NCI-H2107 treated with DMSO at 0.1 percent for 48 hours (cell line): ENCODE results near the gene SERPING1.

Experiments
- DNase-seq: peaks from one replicate; lab custom pipeline; 2025; ENCODE audit not compliant: unreplicated experiment; lab: John Stamatoyannopoulos, UW

SERPING1 gene

GRCh38 chr11:57597461-57597915 is at the start of gene SERPING1:
Gene SERPING1, plus strand, starts transcription at chr11:57597685. Its CDS starts 586 bp downstream, at chr11:57598271.
- DNase-seq, result no peak

- DNase-seq, result no peak
Measured at GRCh38 chr11:57547854-57548377, 49.6 kb upstream of the SERPING1 start.

GRCh38 chr11:57549983-57550382 is 47.5 kb upstream of the SERPING1 start:
- no peak for DNase-seq

- DNase-seq, result no peak
Measured at GRCh38 chr11:57551941-57552340, 45.5 kb upstream of the SERPING1 start.

GRCh38 chr11:57552479-57552878 is 45.0 kb upstream of the SERPING1 start:
- DNase-seq, result no peak

- no peak for DNase-seq
Measured at GRCh38 chr11:57555393-57555792, 42.1 kb upstream of the SERPING1 start.

GRCh38 chr11:57556041-57556440 is 41.4 kb upstream of the SERPING1 start:
- DNase-seq, result no peak

- no peak for DNase-seq
Measured at GRCh38 chr11:57560146-57560545, 37.3 kb upstream of the SERPING1 start.

- DNase-seq, result no peak
Measured at GRCh38 chr11:57562596-57562995, 34.9 kb upstream of the SERPING1 start.

- DNase-seq, result peak; percentile 78
Measured at GRCh38 chr11:57566005-57566904, 31.2 kb upstream of the SERPING1 start.

GRCh38 chr11:57566905-57567514 is 30.5 kb upstream of the SERPING1 start:
- DNase-seq, result no peak

- DNase-seq, result peak; percentile 62
Measured at GRCh38 chr11:57567515-57568329, 29.8 kb upstream of the SERPING1 start, which contains the start of gene UBE2L6. Gene UBE2L6, minus strand, starts transcription at chr11:57567672. Its CDS starts 61 bp downstream, at chr11:57567611.

- DNase-seq, result no peak
Measured at GRCh38 chr11:57568330-57568766, 29.1 kb upstream of the SERPING1 start.

GRCh38 chr11:57571606-57572005 is 25.9 kb upstream of the SERPING1 start:
- no peak for DNase-seq

GRCh38 chr11:57574061-57574460 is 23.4 kb upstream of the SERPING1 start:
- DNase-seq, result no peak

GRCh38 chr11:57584341-57584740 is 13.1 kb upstream of the SERPING1 start:
- no peak for DNase-seq

GRCh38 chr11:57585301-57585700 is 12.2 kb upstream of the SERPING1 start:
- DNase-seq, result no peak

GRCh38 chr11:57586711-57587245 is 10.7 kb upstream of the SERPING1 start:
- DNase-seq, result no peak

GRCh38 chr11:57588046-57588710 is 9.3 kb upstream of the SERPING1 start:
- no peak for DNase-seq

GRCh38 chr11:57596266-57596885 is 1.1 kb upstream of the SERPING1 start:
- no peak for DNase-seq
